ENCODE data around the gene SYT2. TPM values are rescaled to one million over a fixed set of nuclear protein-coding genes. Genes with fewer than 3 reads are reported as not detected.
"Not testable (repeated sequence)": the region's sequence is repeated elsewhere in the genome, so short reads cannot be mapped to it uniquely, and the experiment has no call there.

The SYT2 gene
- total RNA-seq, 1 experiment from 2014 or later = 0.69 TPM

- Histone ChIP-seq H3K36me3 (ENCODE audit: insufficient read depth, low read length, poor library complexity, severe bottlenecking) (no peaks in the 10 kb centered on the region), H3K9me3 (ENCODE audit: low read depth, low read length, poor library complexity, severe bottlenecking) (no peaks in the 10 kb centered on the region), H3K27me3 (replicated peaks; ENCODE audit: insufficient read depth, low read depth, low read length, poor library complexity) (no peaks in the 10 kb centered on the region), H3K4me1 (ENCODE audit: insufficient read depth, low read length, poor library complexity, severe bottlenecking) (no peaks in the 10 kb centered on the region), H3K27ac (ENCODE audit: low read depth, low read length, poor library complexity, severe bottlenecking) (no peak overlapping the region), H3K4me3 (ENCODE audit: low read depth, low read length, poor library complexity, severe bottlenecking) (no peak overlapping the region)
- TF ChIP-seq EZH2 (IDR thresholded peaks at IDR 0.05; ENCODE audit: borderline replicate concordance, low read depth, low read length, poor library complexity, severe bottlenecking) (no peak), CTCF (conservative IDR thresholded peaks at IDR 0.05; ENCODE audit: low read depth, low read length) (no peak)
- ChIA-PET CTCF (no interaction called here), POLR2A (ENCODE audit: low non-redundant PET) (no interaction called here)
- intact Hi-C loops (cut with micrococcal nuclease; ENCODE audit: unreplicated experiment) = no loop called here
- no peak for DNase-seq (ENCODE audit: low spot score)
- BruUV-seq (replicated peaks) = no TSS peak
Observed at GRCh38 chr1:202562444-202563060, 147.7 kb downstream of the SYT2 start.

- DNase-seq (ENCODE audit: low spot score) = no peak
- no peak overlapping the region for H3K27ac ChIP-seq (ENCODE audit: low read depth, low read length, poor library complexity, severe bottlenecking)
- TF ChIP-seq CTCF (conservative IDR thresholded peaks at IDR 0.05; ENCODE audit: low read depth, low read length) (no peak), EZH2 (IDR thresholded peaks at IDR 0.05; ENCODE audit: borderline replicate concordance, low read depth, low read length, poor library complexity, severe bottlenecking) (no peak)
- ChIA-PET POLR2A (ENCODE audit: low non-redundant PET) (no interaction called here), CTCF (no interaction called here)
- H3K4me3 ChIP-seq (ENCODE audit: low read depth, low read length, poor library complexity, severe bottlenecking) = no peak overlapping the region
- no peaks in the 10 kb centered on the region for H3K27me3 ChIP-seq (replicated peaks; ENCODE audit: insufficient read depth, low read depth, low read length, poor library complexity)
- H3K4me1 ChIP-seq (ENCODE audit: insufficient read depth, low read length, poor library complexity, severe bottlenecking) = no peaks in the 10 kb centered on the region
- H3K9me3 ChIP-seq (ENCODE audit: low read depth, low read length, poor library complexity, severe bottlenecking) = no peaks in the 10 kb centered on the region
- H3K36me3 ChIP-seq (ENCODE audit: insufficient read depth, low read length, poor library complexity, severe bottlenecking) = no peaks in the 10 kb centered on the region
- no TSS peak for BruUV-seq (replicated peaks)
- intact Hi-C loops (cut with micrococcal nuclease; ENCODE audit: unreplicated experiment) = no loop called here
Observed at GRCh38 chr1:202561726-202562443, 148.4 kb downstream of the SYT2 start.

GRCh38 chr1:202561240-202561639, 149.0 kb downstream of the SYT2 start:
- TF ChIP-seq EZH2 (IDR thresholded peaks at IDR 0.05; ENCODE audit: borderline replicate concordance, low read depth, low read length, poor library complexity, severe bottlenecking) (no peak), CTCF (conservative IDR thresholded peaks at IDR 0.05; ENCODE audit: low read depth, low read length) (no peak)
- POLR2A ChIA-PET (ENCODE audit: low non-redundant PET) = no interaction called here
- intact Hi-C loops (cut with micrococcal nuclease; ENCODE audit: unreplicated experiment) = no loop called here
- CTCF ChIA-PET = no interaction called here
- Histone ChIP-seq H3K4me3 (ENCODE audit: low read depth, low read length, poor library complexity, severe bottlenecking) (no peak overlapping the region), H3K36me3 (ENCODE audit: insufficient read depth, low read length, poor library complexity, severe bottlenecking) (no peaks in the 10 kb centered on the region), H3K27ac (ENCODE audit: low read depth, low read length, poor library complexity, severe bottlenecking) (no peak overlapping the region), H3K27me3 (replicated peaks; ENCODE audit: insufficient read depth, low read depth, low read length, poor library complexity) (no peaks in the 10 kb centered on the region), H3K9me3 (ENCODE audit: low read depth, low read length, poor library complexity, severe bottlenecking) (no peaks in the 10 kb centered on the region), H3K4me1 (ENCODE audit: insufficient read depth, low read length, poor library complexity, severe bottlenecking) (no peaks in the 10 kb centered on the region)
- DNase-seq (ENCODE audit: low spot score) = no peak
- BruUV-seq (replicated peaks) = no TSS peak

- BruUV-seq (replicated peaks); POLR2A ChIA-PET (ENCODE audit: low non-redundant PET); H3K4me3 ChIP-seq (ENCODE audit: low read depth, low read length, poor library complexity, severe bottlenecking); H3K36me3 ChIP-seq (ENCODE audit: insufficient read depth, low read length, poor library complexity, severe bottlenecking); H3K9me3 ChIP-seq (ENCODE audit: low read depth, low read length, poor library complexity, severe bottlenecking); intact Hi-C loops (cut with micrococcal nuclease; ENCODE audit: unreplicated experiment); CTCF ChIA-PET; H3K27me3 ChIP-seq (replicated peaks; ENCODE audit: insufficient read depth, low read depth, low read length, poor library complexity); H3K27ac ChIP-seq (ENCODE audit: low read depth, low read length, poor library complexity, severe bottlenecking); DNase-seq (ENCODE audit: low spot score): not testable (repeated sequence)
- peaks cover 20% of the 10 kb centered on the region for H3K4me1 ChIP-seq (ENCODE audit: insufficient read depth, low read length, poor library complexity, severe bottlenecking)
Observed at GRCh38 chr1:202557662-202558061, 152.6 kb downstream of the SYT2 start.

GRCh38 chr1:202556037-202556436, 154.2 kb downstream of the SYT2 start:
- H3K4me3 ChIP-seq (ENCODE audit: low read depth, low read length, poor library complexity, severe bottlenecking); POLR2A ChIA-PET (ENCODE audit: low non-redundant PET); H3K27me3 ChIP-seq (replicated peaks; ENCODE audit: insufficient read depth, low read depth, low read length, poor library complexity); H3K9me3 ChIP-seq (ENCODE audit: low read depth, low read length, poor library complexity, severe bottlenecking); DNase-seq (ENCODE audit: low spot score); H3K27ac ChIP-seq (ENCODE audit: low read depth, low read length, poor library complexity, severe bottlenecking); intact Hi-C loops (cut with micrococcal nuclease; ENCODE audit: unreplicated experiment); BruUV-seq (replicated peaks); H3K36me3 ChIP-seq (ENCODE audit: insufficient read depth, low read length, poor library complexity, severe bottlenecking); CTCF ChIA-PET: not testable (repeated sequence)
- peaks cover 25% of the 10 kb centered on the region for H3K4me1 ChIP-seq (ENCODE audit: insufficient read depth, low read length, poor library complexity, severe bottlenecking)

Data from A673 (cell line).